HG02938 (cell line): Measurements from ENCODE around the gene SNCAIP.

Source experiments
- ATAC-seq: cut with Tn5 transposase; IDR thresholded peaks from one replicate; pipeline ENCODE4 v1.9.1; 2021; ENCODE audit warnings: mild to moderate bottlenecking, moderate library complexity; ENCODE audit not compliant: unreplicated experiment

The SNCAIP gene

DNA sequence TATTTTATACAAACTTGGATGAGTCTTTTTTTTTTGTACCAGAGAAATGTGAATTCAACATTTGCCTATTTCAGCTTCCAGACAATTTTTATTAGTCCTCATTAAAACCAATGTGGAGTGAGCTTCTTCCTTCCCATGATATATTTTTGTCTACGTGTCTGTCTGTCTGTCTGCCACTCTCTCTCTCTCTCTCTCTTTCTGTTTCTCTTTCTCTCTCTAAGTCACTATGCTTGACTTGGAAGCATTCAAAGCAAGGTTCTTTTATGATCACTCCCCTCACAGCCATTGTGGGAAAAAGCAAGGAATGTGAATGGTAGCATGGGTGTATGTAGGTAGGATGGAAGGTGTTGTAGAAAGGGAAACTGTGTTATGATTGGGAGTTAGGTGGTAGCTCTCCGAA is 80.2 kb downstream of the SNCAIP start:
- no peak for ATAC-seq

DNA sequence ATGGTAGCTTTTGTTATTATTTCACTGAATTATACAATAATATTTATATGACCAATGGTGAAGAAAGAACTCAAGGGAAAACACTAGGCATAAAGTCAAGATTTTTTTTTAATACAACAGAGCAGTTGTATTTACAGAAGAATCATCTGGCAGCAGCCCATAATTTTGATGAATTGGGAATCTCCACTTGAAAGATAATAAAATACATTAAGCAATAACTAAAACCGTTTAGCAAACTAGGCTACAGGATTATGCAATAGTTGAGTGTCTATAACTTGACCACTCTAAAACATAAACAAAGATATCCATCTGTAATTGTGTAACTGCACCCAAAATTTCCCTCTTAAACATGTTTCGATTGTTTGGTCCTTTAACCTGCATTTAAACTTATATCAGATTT is 80.8 kb downstream of the SNCAIP start:
- no peak for ATAC-seq

GRCh38 chr5:122394284-122394930 is 82.4 kb downstream of the SNCAIP start:
- ATAC-seq, result no peak

DNA sequence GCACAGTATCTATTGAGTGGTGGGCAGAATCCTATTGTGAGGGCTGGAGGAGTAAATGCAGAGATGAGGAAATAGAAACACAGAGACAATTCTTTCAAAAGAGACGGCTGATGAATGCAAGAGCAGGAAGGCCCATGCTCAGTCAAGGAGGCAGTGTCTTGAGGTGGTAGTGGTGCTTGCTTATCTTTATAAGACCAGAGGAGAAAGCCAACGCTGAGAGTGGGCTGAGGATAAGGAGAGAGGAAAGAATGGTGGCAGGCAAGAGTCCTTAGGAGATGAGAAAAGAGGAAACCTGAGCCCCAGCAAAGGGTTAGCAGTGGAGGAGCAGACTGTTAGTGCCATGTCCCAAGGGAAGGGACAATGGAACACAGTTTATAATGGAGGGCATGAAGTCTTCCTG is 86.0 kb downstream of the SNCAIP start:
- no peak for ATAC-seq

GRCh38 chr5:122400341-122400740 is 88.3 kb downstream of the SNCAIP start:
- ATAC-seq, result no peak

- ATAC-seq, result no peak
These were observed 88.9 kb downstream of the SNCAIP start for GRCh38 chr5:122400938-122401337.

GRCh38 chr5:122401976-122402725 is 90.1 kb downstream of the SNCAIP start:
- no peak for ATAC-seq

DNA sequence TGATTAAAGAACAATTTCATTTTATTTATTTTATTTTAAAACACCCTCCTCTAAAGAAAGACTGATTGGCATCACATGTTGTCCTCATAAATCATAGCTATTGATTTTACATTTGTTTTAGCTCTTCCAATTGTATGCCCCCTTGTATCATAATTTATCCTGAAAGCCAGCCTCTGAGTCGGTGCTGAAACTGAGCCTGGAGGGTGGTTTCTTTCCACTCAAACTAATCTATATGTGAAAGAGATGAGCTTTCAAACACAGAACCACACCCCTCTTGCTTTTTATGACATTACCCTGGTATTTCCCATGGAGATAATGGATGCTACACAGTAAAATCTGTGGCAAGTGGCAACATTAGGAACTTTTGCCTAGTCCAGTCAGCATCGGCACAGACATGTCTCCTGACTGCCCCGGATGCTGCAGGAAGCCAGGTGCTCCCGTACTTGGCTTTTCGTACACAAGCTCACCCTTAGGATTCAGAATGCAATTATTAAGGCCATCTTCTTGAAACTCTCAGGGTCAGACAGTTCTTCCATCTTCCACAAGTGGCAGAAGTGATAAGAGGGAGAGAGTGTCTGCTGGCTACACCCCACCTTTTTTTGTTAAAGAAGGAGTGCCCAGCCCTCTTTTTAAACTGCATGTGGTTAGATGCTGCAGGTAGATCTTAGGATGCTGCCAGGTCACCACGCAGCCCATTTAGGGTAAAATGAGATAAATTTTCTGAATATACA is 91.1 kb downstream of the SNCAIP start:
- no peak for ATAC-seq

GRCh38 chr5:122404018-122404417 is 92.0 kb downstream of the SNCAIP start:
- ATAC-seq, result no peak

GRCh38 chr5:122404653-122405362 is 92.8 kb downstream of the SNCAIP start:
- no peak for ATAC-seq

DNA sequence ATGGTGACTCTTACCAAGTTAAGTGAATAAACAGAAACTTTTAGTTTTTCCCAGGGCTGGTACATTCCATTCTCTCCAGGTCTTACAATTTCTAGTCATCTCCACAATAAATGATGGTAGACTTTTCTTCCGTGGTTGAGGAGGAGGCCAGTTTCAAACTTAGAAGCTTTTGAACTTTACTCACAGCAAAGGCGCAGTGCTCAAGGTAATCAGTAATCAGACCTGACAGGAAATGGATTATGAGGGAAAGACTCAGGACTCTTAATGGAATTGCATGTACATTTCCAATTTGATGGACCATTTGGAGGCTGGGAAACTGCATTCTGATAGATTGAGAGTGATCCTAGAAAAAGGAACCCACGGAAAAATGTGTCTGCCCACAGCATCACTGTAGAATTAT is 93.7 kb downstream of the SNCAIP start:
- no peak for ATAC-seq

DNA sequence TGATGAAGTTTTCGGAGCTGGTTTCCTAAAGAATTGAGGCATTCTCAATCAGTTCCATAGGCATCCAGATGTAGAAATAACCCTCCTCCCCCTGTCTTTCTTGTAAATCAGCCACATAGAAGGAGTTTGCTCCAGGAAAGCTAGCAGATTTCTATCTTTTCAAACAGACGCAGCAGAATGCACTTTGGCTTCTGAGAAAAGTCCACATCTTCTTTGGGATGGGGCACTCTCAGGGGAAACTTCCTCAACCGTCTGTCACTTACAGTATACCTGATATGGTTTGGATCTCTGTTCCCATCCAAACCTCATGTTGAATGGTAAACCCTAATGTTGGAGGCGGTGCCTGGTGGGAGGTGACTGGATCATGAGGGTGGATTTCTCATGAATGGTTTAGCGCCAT is 94.1 kb downstream of the SNCAIP start:
- no peak for ATAC-seq

- no peak for ATAC-seq
These were observed 96.7 kb downstream of the SNCAIP start for GRCh38 chr5:122408592-122409224.

DNA sequence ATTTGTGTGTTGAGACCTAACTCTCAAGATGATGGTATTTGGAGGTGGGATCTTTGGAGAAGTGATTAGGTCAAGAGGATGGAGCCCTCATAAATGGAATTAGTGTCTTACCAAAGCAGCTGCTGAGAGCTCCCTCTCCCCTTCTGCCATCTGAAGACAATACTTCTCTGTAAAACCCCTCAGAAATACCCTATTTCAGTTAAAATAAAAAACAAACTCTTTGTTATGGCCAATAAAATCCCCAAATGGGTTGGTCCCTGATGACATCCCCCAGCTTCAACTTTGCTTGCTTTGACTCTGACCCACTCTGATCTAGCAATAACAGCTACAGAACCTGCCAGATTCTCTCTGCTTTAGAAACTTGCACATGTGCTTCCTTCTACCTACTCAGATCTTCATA is 100.9 kb downstream of the SNCAIP start:
- ATAC-seq, result no peak

DNA sequence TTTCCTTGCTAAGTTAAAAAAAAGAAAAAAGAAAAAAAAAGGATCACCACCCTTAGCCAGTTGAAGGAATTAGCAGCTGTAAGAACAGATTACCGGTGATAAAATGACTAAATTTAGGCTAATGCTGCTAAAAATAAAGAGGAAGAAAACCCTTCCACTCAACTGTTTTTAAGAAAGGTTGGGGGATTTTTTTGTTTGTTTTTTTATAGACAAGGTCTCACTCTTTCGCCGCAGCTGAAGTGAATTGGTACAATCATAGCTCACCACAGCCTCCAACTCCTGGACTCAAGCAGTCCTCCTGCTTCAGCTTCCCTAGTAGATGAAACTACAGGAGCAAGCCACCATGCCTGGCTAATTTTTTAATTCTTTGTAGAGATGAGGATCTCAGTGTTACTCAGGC is 101.7 kb downstream of the SNCAIP start:
- no peak for ATAC-seq

- peak; percentile 80 for ATAC-seq
These were observed 103.2 kb downstream of the SNCAIP start for GRCh38 chr5:122415030-122415800.

DNA sequence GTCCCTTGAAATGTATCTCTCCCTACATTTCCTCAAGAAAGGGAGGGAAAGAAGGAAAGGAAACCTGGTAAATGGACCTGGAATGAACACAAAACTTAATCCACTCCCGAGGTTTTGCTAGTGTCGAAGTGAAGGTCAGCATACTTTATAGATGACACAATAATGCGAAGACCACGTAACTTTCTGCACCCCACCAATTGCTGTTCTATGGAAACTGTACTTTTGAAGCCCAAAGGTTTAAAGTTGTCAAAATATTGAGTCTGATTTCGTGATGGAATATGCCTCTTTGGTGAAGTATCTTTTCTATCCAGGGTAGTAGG is 103.7 kb downstream of the SNCAIP start:
- ATAC-seq, result no peak

DNA sequence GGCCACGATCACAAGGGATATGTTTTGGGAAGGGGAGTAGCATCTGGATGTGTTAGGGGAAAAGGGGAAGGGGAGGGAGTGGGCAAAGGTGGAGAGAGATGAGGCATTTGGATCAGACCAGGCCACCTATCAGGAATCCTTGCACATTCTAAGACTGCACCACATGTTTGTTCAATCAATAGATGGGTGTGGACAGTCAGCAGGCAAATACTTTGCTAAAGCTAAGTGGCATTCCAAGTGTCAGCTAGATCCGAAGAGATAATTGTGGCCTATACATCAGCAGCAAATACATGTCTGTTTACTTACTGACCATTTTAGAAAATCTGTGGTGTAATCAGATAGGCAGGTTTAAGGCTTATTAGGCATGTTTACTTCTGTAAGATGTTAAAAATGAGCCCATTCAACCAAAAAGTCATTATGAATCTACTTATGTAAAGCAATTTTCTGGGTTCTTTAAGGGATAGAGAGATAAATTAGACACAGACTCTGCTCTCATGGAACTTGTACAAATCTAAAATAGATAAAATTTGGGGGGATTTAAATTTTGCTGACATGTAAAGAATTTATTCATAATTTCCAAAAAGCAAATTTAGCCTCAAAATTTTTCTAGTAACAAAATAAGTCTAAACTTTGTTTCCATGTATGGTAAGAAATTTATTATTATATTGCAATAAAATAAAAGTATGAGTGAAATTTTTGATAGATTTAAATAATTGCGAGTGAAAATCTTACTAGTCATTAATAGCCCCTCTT is 107.3 kb downstream of the SNCAIP start:
- ATAC-seq, result no peak

- ATAC-seq, result no peak
These were observed 108.1 kb downstream of the SNCAIP start for GRCh38 chr5:122420091-122420490.
